ENCODE measurements around the gene PPP1R26.
"Not testable (repeated sequence)": the region's sequence is repeated elsewhere in the genome, so short reads cannot be mapped to it uniquely, and the experiment has no call there.

The PPP1R26 gene

GRCh38 chr9:135479469-135480052 is at the start of gene PPP1R26:
PPP1R26 (plus strand) TSS chr9:135479782; CDS start chr9:135484511, 4,729 bp downstream.
- DNase-seq: no peak

- DNase-seq: no peak
These were observed 42.3 kb upstream of the PPP1R26 start for GRCh38 chr9:135437259-135437658.

GRCh38 chr9:135437696-135438095 is 41.9 kb upstream of the PPP1R26 start:
- not testable (repeated sequence) for DNase-seq

GRCh38 chr9:135438581-135439232 is 40.9 kb upstream of the PPP1R26 start:
- DNase-seq: not testable (repeated sequence)

GRCh38 chr9:135439514-135439913 is 40.1 kb upstream of the PPP1R26 start:
- not testable (repeated sequence) for DNase-seq

- DNase-seq: no peak
These were observed 39.7 kb upstream of the PPP1R26 start for GRCh38 chr9:135439916-135440315.

GRCh38 chr9:135440620-135441019 is 39.0 kb upstream of the PPP1R26 start:
- DNase-seq: no peak

- DNase-seq: not testable (repeated sequence)
These were observed 38.2 kb upstream of the PPP1R26 start for GRCh38 chr9:135441105-135442071.

GRCh38 chr9:135442075-135442474 is 37.5 kb upstream of the PPP1R26 start:
- DNase-seq: no peak

GRCh38 chr9:135443797-135444425 is 35.7 kb upstream of the PPP1R26 start:
- no peak for DNase-seq

GRCh38 chr9:135447126-135447525 is 32.5 kb upstream of the PPP1R26 start:
- DNase-seq: peak; percentile 18

- DNase-seq: peak; percentile 88
These were observed 30.9 kb upstream of the PPP1R26 start for GRCh38 chr9:135448663-135449100.

- peak; percentile 91 for DNase-seq
These were observed 30.1 kb upstream of the PPP1R26 start for GRCh38 chr9:135449532-135449931.

GRCh38 chr9:135450956-135451355 is 28.6 kb upstream of the PPP1R26 start:
- no peak for DNase-seq

GRCh38 chr9:135451909-135452308 is 27.7 kb upstream of the PPP1R26 start:
- DNase-seq: peak; percentile 56

GRCh38 chr9:135454737-135455136 is 24.8 kb upstream of the PPP1R26 start:
- no peak for DNase-seq

- DNase-seq: no peak
These were observed 24.1 kb upstream of the PPP1R26 start for GRCh38 chr9:135455401-135456030.

- peak; percentile 89 for DNase-seq
These were observed 23.0 kb upstream of the PPP1R26 start for GRCh38 chr9:135456436-135457104.

GRCh38 chr9:135458478-135458877 is 21.1 kb upstream of the PPP1R26 start:
- DNase-seq: not testable (repeated sequence)

- DNase-seq: peak; percentile 87
These were observed 17.6 kb upstream of the PPP1R26 start for GRCh38 chr9:135461936-135462335.

- DNase-seq: peak; percentile 25
These were observed 16.4 kb upstream of the PPP1R26 start for GRCh38 chr9:135463140-135463539.

- no peak for DNase-seq
These were observed 15.4 kb upstream of the PPP1R26 start for GRCh38 chr9:135464181-135464580.

Data from NCI-H2171 treated with DMSO at 0.1 percent for 48 hours (cell line).